GM12878 (cell line): ENCODE data around the gene VSIG10. TPM values are rescaled to one million over a fixed set of nuclear protein-coding genes. Genes with fewer than 3 reads are reported as not detected.

Experiments
- ATAC-seq: fragments of 200-7000 bp; cut with Tn5 transposase; 3 replicates; pipeline ENCODE4 v1.9.1; 2020; ENCODE audit warnings: mild to moderate bottlenecking, moderate library complexity
- BruUV-seq: library from RNA; stranded (reverse); fragments of 400-500 nt; replicated peaks from 2 replicates; lab custom pipeline; 2021; lab: Mats Ljungman, UMichigan
- CTCF ChIA-PET: fragments of 300-600 bp; sonication (Branson Sonifier 250); formaldehyde crosslinking; extraction: SDS; loops from one replicate; lab custom pipeline; 2021; ENCODE audit warnings: inconsistent platforms; lab: Yijun Ruan, JAX
- POLR2A ChIA-PET: fragments of 350-600 bp; formaldehyde crosslinking; extraction: SDS; loops from one replicate; lab custom pipeline; 2021; ENCODE audit warnings: inconsistent platforms; lab: Charles Lee
- RAD21 ChIA-PET: fragments of 300-600 bp; sonication (Branson Sonifier 250); formaldehyde crosslinking; loops from one replicate; lab custom pipeline; 2023; ENCODE audit warnings: antibody characterized with exemption; ENCODE audit not compliant: unreplicated experiment; lab: Charles Lee
- SMC1A ChIA-PET: fragments of 300-600 bp; sonication (Branson Sonifier 250); formaldehyde crosslinking; loops from one replicate; lab custom pipeline; 2023; ENCODE audit not compliant: unreplicated experiment, uncharacterized antibody; lab: Charles Lee
- DNase-seq: peaks from one replicate; pipeline ENCODE4 v3.0.0-alpha.2; 2011; ENCODE audit warnings: low read depth, low spot score
- FAIRE-seq: peaks from 3 replicates; lab custom pipeline; 2011; peaks lifted over from hg19 to GRCh38; lab: Jason Lieb, UNC
- H2AFZ ChIP-seq: 2 replicates; pipeline ENCODE4 v1.6.0; 2011; ENCODE audit warnings: low read depth, low read length, control low read depth; ENCODE audit not compliant: control insufficient read depth
- H3K27ac ChIP-seq: 2 replicates; pipeline ENCODE4 v1.5.1; 2011; ENCODE audit warnings: control low read depth; ENCODE audit not compliant: control insufficient read depth, insufficient read depth
- H3K27me3 ChIP-seq, 2 experiments: replicated peaks in 1 of 2; 2 replicates each; pipeline versions ENCODE4 v1.6.0 to v1.6.1; 2011; ENCODE audit warnings: low read length in 1 of 2; ENCODE audit not compliant: control insufficient read depth in 2 of 2, insufficient read depth in 2 of 2
- H3K36me3 ChIP-seq, 2 experiments: 2 replicates each; pipeline ENCODE4 v1.5.1; 2011; ENCODE audit warnings: low read length in 1 of 2; ENCODE audit not compliant: control insufficient read depth in 2 of 2, insufficient read depth in 2 of 2
- H3K4me1 ChIP-seq: 2 replicates; pipeline ENCODE4 v1.6.1; 2011; ENCODE audit warnings: mild to moderate bottlenecking, low read length, moderate library complexity, mixed read lengths; ENCODE audit not compliant: control insufficient read depth, insufficient read depth
- H3K4me2 ChIP-seq: 2 replicates; pipeline ENCODE4 v1.6.0; 2011; ENCODE audit warnings: control low read depth; ENCODE audit not compliant: control insufficient read depth, insufficient read depth
- H3K4me3 ChIP-seq: fragments of 200-600 bp; sonication (generic); 2 replicates; pipeline ENCODE4 v1.5.1; 2016
- H3K79me2 ChIP-seq: 2 replicates; pipeline ENCODE4 v1.6.0; 2011; ENCODE audit warnings: low read length; ENCODE audit not compliant: control insufficient read depth, insufficient read depth
- H3K9ac ChIP-seq: 2 replicates; pipeline ENCODE4 v1.8.0; 2011; ENCODE audit warnings: low read length, control low read depth, mixed read lengths; ENCODE audit not compliant: control insufficient read depth, insufficient read depth
- H3K9me3 ChIP-seq: replicated peaks from 3 replicates; pipeline ENCODE4 v1.5.1; 2011; ENCODE audit warnings: mild to moderate bottlenecking, low read length; ENCODE audit not compliant: control insufficient read depth, insufficient read depth
- H4K20me1 ChIP-seq: 2 replicates; pipeline ENCODE4 v1.6.0; 2011; ENCODE audit not compliant: control insufficient read depth, insufficient read depth
- CHD2 ChIP-seq: IDR thresholded peaks from 2 replicates; pipeline ENCODE4 v1.6.1; 2011; ENCODE audit warnings: low read depth, low read length, improper control_type of control experiment, borderline replicate concordance
- E4F1 ChIP-seq: fragments of 450-650 bp; IDR thresholded peaks from 2 replicates; pipeline ENCODE4 v1.6.1; 2018; ENCODE audit warnings: borderline replicate concordance, mild to moderate bottlenecking; ENCODE audit not compliant: partially characterized antibody
- EP300 ChIP-seq, 2 experiments: fragments of 150-350 bp in 1 of 2; IDR thresholded peaks; 2 replicates each; pipeline ENCODE4 v1.6.1; 2011 to 2012; ENCODE audit warnings: low read depth in 2 of 2, low read length in 2 of 2, borderline replicate concordance in 1 of 2, improper control_type of control experiment in 1 of 2, inconsistent platforms in 1 of 2; ENCODE audit not compliant: control insufficient read depth in 1 of 2
- RBBP5 ChIP-seq: fragments of 200-600 bp; sonication (generic); conservative IDR thresholded peaks from 2 replicates; pipeline ENCODE4 v1.6.1; 2016
- SUZ12 ChIP-seq: fragments of 200-600 bp; sonication (generic); IDR thresholded peaks from one replicate; pipeline ENCODE4 v1.6.1; 2018; ENCODE audit warnings: antibody characterized with exemption, mild to moderate bottlenecking; ENCODE audit not compliant: unreplicated experiment
- ZBTB40 ChIP-seq: fragments of 450-650 bp; IDR thresholded peaks from 2 replicates; pipeline ENCODE4 v1.6.1; 2016; ENCODE audit warnings: mild to moderate bottlenecking, moderate library complexity, borderline replicate concordance
- WGBS: methylation state at CpG from one replicate; pipeline ENCODE4 v1.1.6; 2016; ENCODE audit warnings: low lambda C conversion rate; ENCODE audit not compliant: insufficient replicate concordance, insufficient coverage; ENCODE audit errors: missing lambda C conversion rate; 5-methylcytosine and 5-hydroxymethylcytosine counted together
- in situ Hi-C: fragments of 300-500 bp; cut with MboI; formaldehyde crosslinking; loops from 9 replicates; pipeline ENCODE4 v1.14.3; 2018; ENCODE audit warnings: mixed read lengths
- intact Hi-C: fragments of 100-400 bp; cut with micrococcal nuclease; formaldehyde crosslinking; loops from one replicate; pipeline ENCODE4 v1.14.2; 2022; ENCODE audit not compliant: unreplicated experiment
- polyA plus RNA-seq, 11 experiments: library from polyadenylated mRNA; depleted of rRNA in 4 of 11; unstranded in 6 of 11; stranded (reverse) in 5 of 11; fragments of >200 nt; fragmentation: Nextera tagmentation in 4 of 11; fragmentation: Illumina TruSeq in 1 of 11; extraction: Ambion mirVana in 4 of 11; extraction: Trizol in 1 of 11; gene quantifications; 1 replicate in 1 of 11; 2 replicates in 10 of 11; pipeline versions ENCODE4 v1.2.1 to v1.2.3, GENCODE V29; 2011 to 2016; ENCODE audit warnings: inconsistent platforms in 2 of 11, missing spikeins in 2 of 11, low read depth in 1 of 11
- total RNA-seq, 4 experiments: library from RNA; depleted of rRNA in 3 of 4; stranded (reverse); fragments of >200 nt in 3 of 4; fragmentation: Illumina TruSeq in 1 of 4; extraction: Trizol in 1 of 4; gene quantifications; 2 replicates each; pipeline versions ENCODE4 v1.2.1 to v1.2.3, GENCODE V29; 2013 to 2021

Gene VSIG10
- total and polyA plus RNA-seq, 10 of the 15 experiments (the other 5 are each of a cell fraction or from before 2014, with no cell fraction given) = 3.4 to 10.2 (median 5.8) TPM

- TF ChIP-seq ZBTB40 = no peak
- no peak for TF ChIP-seq SUZ12
- no peak for TF ChIP-seq RBBP5
Measured at GRCh38 chr12:118126119-118126757, 22.4 kb upstream of the VSIG10 start (continued).

GRCh38 chr12:118125743-118126118, 21.9 kb upstream of the VSIG10 start:
- Histone ChIP-seq H3K4me3 (no peak overlapping the region), H4K20me1 (no peaks in the 10 kb centered on the region), H3K79me2 (no peaks in the 10 kb centered on the region), H3K9ac (no peak overlapping the region), H2AFZ (no peak overlapping the region), H3K4me1 (no peaks in the 10 kb centered on the region)
- RAD21 ChIA-PET = interaction anchor here (0.6 kb wide), 1 partner anchor 233 kb away, joined by 3 read pairs; no protein-coding TSS in a partner anchor
- FAIRE-seq = no peak
- intact Hi-C loops = no loop called here
- in situ Hi-C loops = loop anchor here (25.0 kb wide), 1 partner anchor 1537 kb away; the partner anchor contains the start of gene PRKAB1
- no peak for TF ChIP-seq E4F1
- no peak for TF ChIP-seq EP300 (IDR thresholded peaks at IDR 0.05; ENCODE audit: borderline replicate concordance in 1 of 2, control insufficient read depth in 1 of 2, low read depth in 2 of 2, low read length in 2 of 2)
- TF ChIP-seq CHD2 = no peak
- TF ChIP-seq, all 136 proteins: peak for 0
- BruUV-seq = no TSS peak
- no peak overlapping the region for H3K27ac ChIP-seq
- ChIA-PET POLR2A (interaction anchor here (0.7 kb wide), 2 partner anchors 21 to 64 kb away, joined by 3 to 10 read pairs; no protein-coding TSS in a partner anchor), CTCF (interaction anchor here (1.7 kb wide), 1 partner anchor 250 kb away, joined by 5 read pairs; no protein-coding TSS in a partner anchor), SMC1A (interaction anchor here (1.6 kb wide), 1 partner anchor 250 kb away, joined by 8 read pairs; no protein-coding TSS in a partner anchor)
- H3K27me3 ChIP-seq = no peaks in the 10 kb centered on the region
- no peak for DNase-seq
- H3K36me3 ChIP-seq = no peaks in the 10 kb centered on the region; a peak in 1 of 4 replicates
- no peaks in the 10 kb centered on the region; the same call in 2 of the 3 replicates for H3K9me3 ChIP-seq
- H3K4me2 ChIP-seq = no peak overlapping the region
- ATAC-seq = no peak
- 47% methylated on average over 2 of the region's 4 CpGs for WGBS
